ENCODE measurements around the gene ALDH1L1.

GRCh38 chr3:126057501-126057819 lies 122.9 kb downstream of the ALDH1L1 start:
- TF ChIP-seq EP300 (IDR thresholded peaks at IDR 0.05) (no peak), CTCF (IDR thresholded peaks at IDR 0.05) (no peak), POLR2AphosphoS5 (IDR thresholded peaks at IDR 0.05) (no peak)
